ENCODE results near the gene FAM110D. TPM values are rescaled to one million over a fixed set of nuclear protein-coding genes. Genes with fewer than 3 reads are reported as not detected.

FAM110D gene
- total and polyA plus RNA-seq, 2 experiments from 2014 or later = 0.24 to 0.39 TPM

DNA sequence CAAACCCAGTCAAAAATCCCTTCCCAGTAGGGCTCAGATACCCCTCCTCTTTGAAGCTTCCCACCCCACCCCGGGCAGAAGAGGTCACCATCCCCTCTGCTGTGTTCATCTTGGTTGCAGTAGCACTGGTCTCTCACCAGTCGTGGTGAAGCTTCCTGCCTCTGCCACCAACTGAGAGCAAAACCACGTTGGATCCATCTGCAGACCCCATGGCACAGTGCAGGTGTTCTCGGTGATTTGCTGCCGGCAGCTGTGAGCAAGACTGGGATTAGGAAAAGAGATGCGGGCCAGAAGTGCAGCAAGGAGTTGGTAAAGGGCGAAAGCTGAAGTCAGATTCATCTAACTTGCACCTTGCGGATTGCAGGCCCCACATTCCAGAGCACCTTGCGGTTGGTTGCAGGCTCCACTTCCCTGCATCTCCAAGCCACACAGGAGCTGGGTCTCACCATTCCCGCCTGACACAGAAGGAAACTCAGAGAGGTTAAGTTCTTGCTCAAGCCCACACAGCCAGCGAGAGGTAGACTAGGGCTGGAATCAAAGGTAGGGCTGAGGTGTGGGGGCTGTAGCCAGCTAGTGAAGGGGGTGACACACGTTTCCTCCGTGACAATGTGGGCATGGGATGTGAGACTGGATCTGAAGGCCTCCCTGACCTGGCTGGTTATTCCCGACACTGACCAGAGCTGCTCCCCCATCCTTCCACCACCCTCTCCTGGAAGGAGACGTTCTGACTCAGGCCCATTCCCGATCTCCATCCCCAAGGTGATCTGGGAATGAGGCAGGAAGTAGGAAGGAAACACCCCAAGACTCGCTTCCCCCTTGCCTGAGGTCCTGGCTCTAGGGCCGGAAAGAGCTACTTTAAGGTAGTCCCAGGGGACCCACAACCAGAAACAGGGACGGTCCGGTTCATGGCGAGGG is 3.3 kb upstream of the FAM110D start:
- Histone ChIP-seq H3K4me3 (peak overlapping the region; percentile 58), H4K20me1 (replicated peaks; ENCODE audit: insufficient read depth) (peaks cover 5% of the 10 kb centered on the region; the same call in 1 of the 2 replicates), H3K36me3 (ENCODE audit: insufficient read depth) (no peaks in the 10 kb centered on the region), H3K4me2 (peak overlapping the region; percentile 89), H3K4me1 (ENCODE audit: insufficient read depth) (peaks cover 43% of the 10 kb centered on the region), H3F3A (replicated peaks; ENCODE audit: low read depth) (peaks cover 7% of the 10 kb centered on the region; the same call in 1 of the 2 replicates), H2AFZ (no peak overlapping the region), H3K27me3 (ENCODE audit: insufficient read depth) (peaks cover 98% of the 10 kb centered on the region), H3K27ac (ENCODE audit: low read depth) (no peak overlapping the region), H3K79me2 (replicated peaks; ENCODE audit: insufficient read depth) (no peaks in the 10 kb centered on the region), H3K9me2 (ENCODE audit: insufficient read depth) (no peaks in the 10 kb centered on the region)
- H3K27ac Mint-ChIP-seq = no peak overlapping the region
- no peaks in the 10 kb centered on the region for H3K9me3 Mint-ChIP-seq
- H3K36me3 Mint-ChIP-seq (ENCODE audit: low read depth) = no peaks in the 10 kb centered on the region
- peaks cover 74% of the 10 kb centered on the region for H3K27me3 Mint-ChIP-seq (ENCODE audit: insufficient read depth, low read depth, poor library complexity)
- ATAC-seq (peak; percentile 10), DNase-seq (ENCODE audit: low spot score) (peak; percentile 67)
- H3K4me1 Mint-ChIP-seq = peaks cover 59% of the 10 kb centered on the region
- TF ChIP-seq STAT1 (IDR thresholded peaks at IDR 0.05; ENCODE audit: unreplicated experiment) (no peak), NANOG (IDR thresholded peaks at IDR 0.05; ENCODE audit: borderline replicate concordance) (no peak), JUNB (IDR thresholded peaks at IDR 0.05; ENCODE audit: unreplicated experiment) (no peak), ZNF331 (CRISPR knock-in tag; IDR thresholded peaks at IDR 0.05; ENCODE audit: low read depth) (no peak), EZH2phosphoT487 (IDR thresholded peaks at IDR 0.05; ENCODE audit: unreplicated experiment) (no peak), REST (IDR thresholded peaks at IDR 0.05; ENCODE audit: unreplicated experiment) (no peak), ETS1 (IDR thresholded peaks at IDR 0.05) (no peak), ZNF114 (CRISPR knock-in tag; IDR thresholded peaks at IDR 0.05) (no peak), CREB1 (CRISPR knock-in tag; IDR thresholded peaks at IDR 0.05; ENCODE audit: low read depth) (no peak), EZH2 (IDR thresholded peaks at IDR 0.05; ENCODE audit: low read depth, unreplicated experiment) (no peak), POLR2AphosphoS5 (IDR thresholded peaks at IDR 0.05; ENCODE audit: low read depth) (no peak)
- TF ChIP-seq, protein P1, sequence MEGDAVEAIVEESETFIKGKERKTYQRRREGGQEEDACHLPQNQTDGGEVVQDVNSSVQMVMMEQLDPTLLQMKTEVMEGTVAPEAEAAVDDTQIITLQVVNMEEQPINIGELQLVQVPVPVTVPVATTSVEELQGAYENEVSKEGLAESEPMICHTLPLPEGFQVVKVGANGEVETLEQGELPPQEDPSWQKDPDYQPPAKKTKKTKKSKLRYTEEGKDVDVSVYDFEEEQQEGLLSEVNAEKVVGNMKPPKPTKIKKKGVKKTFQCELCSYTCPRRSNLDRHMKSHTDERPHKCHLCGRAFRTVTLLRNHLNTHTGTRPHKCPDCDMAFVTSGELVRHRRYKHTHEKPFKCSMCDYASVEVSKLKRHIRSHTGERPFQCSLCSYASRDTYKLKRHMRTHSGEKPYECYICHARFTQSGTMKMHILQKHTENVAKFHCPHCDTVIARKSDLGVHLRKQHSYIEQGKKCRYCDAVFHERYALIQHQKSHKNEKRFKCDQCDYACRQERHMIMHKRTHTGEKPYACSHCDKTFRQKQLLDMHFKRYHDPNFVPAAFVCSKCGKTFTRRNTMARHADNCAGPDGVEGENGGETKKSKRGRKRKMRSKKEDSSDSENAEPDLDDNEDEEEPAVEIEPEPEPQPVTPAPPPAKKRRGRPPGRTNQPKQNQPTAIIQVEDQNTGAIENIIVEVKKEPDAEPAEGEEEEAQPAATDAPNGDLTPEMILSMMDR (conservative IDR thresholded peaks at IDR 0.05; ENCODE audit: low read depth in 2 of 2) = no peak
- TF ChIP-seq, protein P2, sequence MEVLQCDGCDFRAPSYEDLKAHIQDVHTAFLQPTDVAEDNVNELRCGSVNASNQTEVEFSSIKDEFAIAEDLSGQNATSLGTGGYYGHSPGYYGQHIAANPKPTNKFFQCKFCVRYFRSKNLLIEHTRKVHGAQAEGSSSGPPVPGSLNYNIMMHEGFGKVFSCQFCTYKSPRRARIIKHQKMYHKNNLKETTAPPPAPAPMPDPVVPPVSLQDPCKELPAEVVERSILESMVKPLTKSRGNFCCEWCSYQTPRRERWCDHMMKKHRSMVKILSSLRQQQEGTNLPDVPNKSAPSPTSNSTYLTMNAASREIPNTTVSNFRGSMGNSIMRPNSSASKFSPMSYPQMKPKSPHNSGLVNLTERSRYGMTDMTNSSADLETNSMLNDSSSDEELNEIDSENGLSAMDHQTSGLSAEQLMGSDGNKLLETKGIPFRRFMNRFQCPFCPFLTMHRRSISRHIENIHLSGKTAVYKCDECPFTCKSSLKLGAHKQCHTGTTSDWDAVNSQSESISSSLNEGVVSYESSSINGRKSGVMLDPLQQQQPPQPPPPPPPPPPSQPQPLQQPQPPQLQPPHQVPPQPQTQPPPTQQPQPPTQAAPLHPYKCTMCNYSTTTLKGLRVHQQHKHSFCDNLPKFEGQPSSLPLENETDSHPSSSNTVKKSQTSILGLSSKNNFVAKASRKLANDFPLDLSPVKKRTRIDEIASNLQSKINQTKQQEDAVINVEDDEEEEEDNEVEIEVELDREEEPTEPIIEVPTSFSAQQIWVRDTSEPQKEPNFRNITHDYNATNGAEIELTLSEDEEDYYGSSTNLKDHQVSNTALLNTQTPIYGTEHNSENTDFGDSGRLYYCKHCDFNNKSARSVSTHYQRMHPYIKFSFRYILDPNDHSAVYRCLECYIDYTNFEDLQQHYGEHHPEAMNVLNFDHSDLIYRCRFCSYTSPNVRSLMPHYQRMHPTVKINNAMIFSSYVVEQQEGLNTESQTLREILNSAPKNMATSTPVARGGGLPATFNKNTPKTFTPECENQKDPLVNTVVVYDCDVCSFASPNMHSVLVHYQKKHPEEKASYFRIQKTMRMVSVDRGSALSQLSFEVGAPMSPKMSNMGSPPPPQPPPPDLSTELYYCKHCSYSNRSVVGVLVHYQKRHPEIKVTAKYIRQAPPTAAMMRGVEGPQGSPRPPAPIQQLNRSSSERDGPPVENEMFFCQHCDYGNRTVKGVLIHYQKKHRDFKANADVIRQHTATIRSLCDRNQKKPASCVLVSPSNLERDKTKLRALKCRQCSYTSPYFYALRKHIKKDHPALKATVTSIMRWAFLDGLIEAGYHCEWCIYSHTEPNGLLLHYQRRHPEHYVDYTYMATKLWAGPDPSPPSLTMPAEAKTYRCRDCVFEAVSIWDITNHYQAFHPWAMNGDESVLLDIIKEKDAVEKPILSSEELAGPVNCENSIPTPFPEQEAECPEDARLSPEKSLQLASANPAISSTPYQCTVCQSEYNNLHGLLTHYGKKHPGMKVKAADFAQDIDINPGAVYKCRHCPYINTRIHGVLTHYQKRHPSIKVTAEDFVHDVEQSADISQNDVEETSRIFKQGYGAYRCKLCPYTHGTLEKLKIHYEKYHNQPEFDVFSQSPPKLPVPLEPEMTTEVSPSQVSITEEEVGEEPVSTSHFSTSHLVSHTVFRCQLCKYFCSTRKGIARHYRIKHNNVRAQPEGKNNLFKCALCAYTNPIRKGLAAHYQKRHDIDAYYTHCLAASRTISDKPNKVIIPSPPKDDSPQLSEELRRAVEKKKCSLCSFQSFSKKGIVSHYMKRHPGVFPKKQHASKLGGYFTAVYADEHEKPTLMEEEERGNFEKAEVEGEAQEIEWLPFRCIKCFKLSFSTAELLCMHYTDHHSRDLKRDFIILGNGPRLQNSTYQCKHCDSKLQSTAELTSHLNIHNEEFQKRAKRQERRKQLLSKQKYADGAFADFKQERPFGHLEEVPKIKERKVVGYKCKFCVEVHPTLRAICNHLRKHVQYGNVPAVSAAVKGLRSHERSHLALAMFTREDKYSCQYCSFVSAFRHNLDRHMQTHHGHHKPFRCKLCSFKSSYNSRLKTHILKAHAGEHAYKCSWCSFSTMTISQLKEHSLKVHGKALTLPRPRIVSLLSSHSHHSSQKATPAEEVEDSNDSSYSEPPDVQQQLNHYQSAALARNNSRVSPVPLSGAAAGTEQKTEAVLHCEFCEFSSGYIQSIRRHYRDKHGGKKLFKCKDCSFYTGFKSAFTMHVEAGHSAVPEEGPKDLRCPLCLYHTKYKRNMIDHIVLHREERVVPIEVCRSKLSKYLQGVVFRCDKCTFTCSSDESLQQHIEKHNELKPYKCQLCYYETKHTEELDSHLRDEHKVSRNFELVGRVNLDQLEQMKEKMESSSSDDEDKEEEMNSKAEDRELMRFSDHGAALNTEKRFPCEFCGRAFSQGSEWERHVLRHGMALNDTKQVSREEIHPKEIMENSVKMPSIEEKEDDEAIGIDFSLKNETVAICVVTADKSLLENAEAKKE (CRISPR knock-in tag; IDR thresholded peaks at IDR 0.05) = no peak
- peak overlapping the region; percentile 76 for H3K4me3 Mint-ChIP-seq
